Muscle of back (tissue), 11 donors: ENCODE measurements around the gene ALDH1L2. TPM values are rescaled to one million over a fixed set of nuclear protein-coding genes. Genes with fewer than 3 reads are reported as not detected.
A peak's percentile ranks its signal among the peaks of the same experiment; 100 is the strongest.

Experiments
- DNase-seq, 3 donors: peaks; one replicate each; pipeline versions ENCODE4 v3.0.0 to v3.0.0-alpha.2; 2013
- polyA plus RNA-seq, 10 donors: library from polyadenylated mRNA; unstranded; fragments of 120-200 nt; gene quantifications; one replicate each; pipeline ENCODE4 v1.2.1, GENCODE V29; 2013; ENCODE audit not compliant: insufficient read length in 10 of 10

Gene ALDH1L2
- polyA plus RNA-seq, 10 donors: 5.2 to 10.7 (median 9.0) TPM

- no peak for DNase-seq
These were observed 1.2 kb upstream of the ALDH1L2 start for GRCh38 chr12:105085501-105085900.

- DNase-seq: peak; percentile 57 to 79 (median 64)
These were observed 630 bp downstream of the ALDH1L2 start for GRCh38 chr12:105083551-105084105.

DNA sequence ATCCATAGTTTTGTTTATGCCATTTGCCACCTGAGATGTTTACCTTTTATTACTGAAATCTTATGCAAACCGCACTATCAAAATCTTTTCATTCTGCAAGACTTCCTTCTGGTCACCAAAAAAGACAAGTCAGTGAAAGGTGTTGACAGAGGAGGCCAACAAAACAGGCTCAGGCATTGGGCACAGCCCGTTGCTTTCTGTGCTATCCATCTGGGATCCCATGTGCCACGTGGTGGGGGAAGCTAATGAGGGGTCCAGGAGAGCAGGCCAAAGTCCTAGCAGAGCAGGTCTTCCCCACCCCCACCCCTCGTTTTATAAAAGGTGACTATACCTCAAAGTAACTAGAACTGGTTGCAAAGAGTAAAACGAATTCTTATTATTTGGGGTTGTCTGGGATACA is 1.2 kb downstream of the ALDH1L2 start:
- DNase-seq: no peak

DNA sequence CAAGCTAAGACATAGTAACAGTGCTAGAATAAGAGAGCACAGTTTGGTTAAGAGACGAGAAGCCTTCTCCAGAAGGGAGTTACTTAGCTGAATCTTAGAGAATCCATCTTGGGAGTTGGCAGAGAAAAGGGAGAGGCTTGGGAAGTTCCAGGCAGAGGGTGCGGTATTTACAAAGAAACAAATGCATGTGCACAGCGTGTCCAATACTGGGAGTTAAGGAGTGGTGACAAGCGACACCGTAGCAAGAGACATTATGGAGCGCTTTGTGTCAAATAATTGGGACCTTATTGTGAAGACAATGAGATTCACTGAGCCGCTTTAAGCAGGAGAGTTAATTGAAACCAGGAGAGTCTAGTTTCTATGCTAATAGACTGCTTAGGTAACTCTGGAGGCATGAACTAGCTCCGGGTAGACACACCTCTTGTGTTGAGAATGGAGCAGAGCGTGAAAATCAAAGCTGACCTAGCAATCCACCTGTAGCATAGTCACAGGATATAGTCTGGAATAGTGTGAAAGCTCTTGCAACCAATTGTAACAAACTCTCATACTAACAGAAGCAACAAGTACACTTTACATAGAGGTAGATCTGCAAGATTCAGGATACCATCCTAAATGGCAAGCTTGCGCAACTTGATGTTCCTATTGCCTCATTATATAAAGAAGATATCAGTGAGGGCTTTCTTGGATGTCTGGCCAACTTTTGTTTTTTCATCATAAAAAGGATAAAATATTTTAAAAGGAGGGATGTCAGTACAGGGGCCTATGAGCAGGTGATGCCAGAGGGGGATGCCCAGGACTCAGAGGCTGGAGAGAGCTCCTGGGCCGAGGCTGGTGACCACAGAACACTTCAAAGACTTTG is 5.3 kb downstream of the ALDH1L2 start:
- no peak for DNase-seq

- DNase-seq: no peak
These were observed 6.8 kb downstream of the ALDH1L2 start for GRCh38 chr12:105077435-105077834.

GRCh38 chr12:105076913-105077312 is 7.3 kb downstream of the ALDH1L2 start:
- DNase-seq: no peak

- DNase-seq: no peak
These were observed 8.2 kb downstream of the ALDH1L2 start for GRCh38 chr12:105076098-105076497.

- DNase-seq: no peak
These were observed 11.3 kb downstream of the ALDH1L2 start for GRCh38 chr12:105072888-105073488.

DNA sequence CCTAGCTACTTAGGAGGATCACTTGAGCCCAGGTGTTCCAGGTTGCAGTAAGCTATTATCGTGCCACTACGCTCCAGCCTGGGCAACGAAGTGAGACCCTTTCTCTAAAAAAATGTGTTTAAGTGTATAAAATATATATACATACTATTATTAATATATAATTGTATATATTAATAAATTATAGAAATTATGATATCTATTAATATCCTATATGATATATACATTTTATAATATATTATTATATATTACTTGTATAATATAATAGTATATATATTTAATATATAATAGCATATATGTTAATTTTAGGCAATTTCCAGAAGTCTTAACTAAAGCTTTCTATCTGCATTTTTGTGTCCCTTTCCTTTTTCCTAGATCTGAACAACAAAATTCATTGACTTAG is 12.3 kb downstream of the ALDH1L2 start:
- DNase-seq: no peak

DNA sequence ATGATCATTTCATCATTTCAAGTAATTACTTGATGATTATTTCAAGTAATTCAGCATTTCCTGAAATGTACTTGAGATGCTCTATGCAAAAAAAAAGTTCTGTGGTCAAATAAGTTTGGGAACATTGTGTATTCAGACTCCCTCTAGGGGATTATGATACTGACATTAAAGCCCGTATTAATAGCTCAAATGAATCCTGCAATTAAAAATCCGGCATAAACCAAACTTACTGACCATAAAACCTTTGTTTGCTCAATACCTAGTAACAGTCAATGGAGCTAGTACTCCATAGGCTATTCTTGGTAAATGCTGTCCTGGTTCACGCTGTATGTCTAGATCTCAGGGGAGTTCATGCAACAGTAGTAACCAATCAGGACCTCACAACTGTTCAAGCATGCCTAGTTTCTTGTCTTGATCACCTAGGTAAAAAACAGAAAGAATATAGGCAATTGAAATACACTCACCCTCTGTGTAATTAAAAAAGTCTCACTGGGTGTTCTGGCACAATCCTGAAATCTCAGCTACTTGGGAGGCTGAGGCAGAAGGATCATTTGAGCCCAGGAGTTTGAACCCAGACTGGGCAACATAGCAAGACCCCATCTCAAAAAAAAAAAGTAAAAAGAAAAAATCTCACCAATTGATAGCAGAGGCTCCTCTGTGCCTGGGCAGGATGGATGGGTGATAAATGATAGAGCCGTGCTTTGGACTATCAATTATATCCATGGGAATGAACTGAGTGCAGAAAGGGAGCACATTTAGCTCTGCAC is 14.1 kb downstream of the ALDH1L2 start:
- no peak for DNase-seq

GRCh38 chr12:105067511-105068031 is 16.7 kb downstream of the ALDH1L2 start:
- peak in 1 of 3 donors; percentile 7 for DNase-seq

DNA sequence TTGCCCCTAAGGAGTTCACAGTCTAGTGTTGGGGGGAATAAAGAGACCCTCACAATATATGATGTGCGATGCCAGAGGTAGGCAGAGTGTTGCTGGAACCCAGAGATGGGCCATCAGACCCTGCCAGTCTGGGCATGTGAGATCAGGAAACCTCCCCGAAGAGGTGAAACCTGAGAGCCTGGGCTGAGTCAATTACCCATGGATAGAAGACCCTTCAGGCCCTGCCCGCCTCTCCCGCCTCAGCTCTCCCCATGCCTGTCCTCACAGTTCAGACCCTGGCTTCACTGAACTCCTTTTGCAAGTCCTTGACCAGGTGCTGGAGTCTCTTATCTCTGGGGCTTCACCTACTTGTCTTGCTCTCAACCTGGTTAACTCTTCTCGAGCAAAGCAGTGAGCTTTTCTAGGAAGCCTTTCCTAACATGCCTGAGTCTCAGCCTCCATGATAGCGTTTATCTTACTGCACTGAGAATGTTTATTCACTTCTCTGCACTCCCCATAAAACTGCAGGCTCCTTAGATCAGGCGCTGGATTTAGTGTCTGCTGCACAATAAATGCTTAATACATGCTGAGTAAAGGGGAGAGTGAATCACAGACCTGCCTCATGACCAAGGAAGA is 19.6 kb downstream of the ALDH1L2 start:
- DNase-seq: no peak

DNA sequence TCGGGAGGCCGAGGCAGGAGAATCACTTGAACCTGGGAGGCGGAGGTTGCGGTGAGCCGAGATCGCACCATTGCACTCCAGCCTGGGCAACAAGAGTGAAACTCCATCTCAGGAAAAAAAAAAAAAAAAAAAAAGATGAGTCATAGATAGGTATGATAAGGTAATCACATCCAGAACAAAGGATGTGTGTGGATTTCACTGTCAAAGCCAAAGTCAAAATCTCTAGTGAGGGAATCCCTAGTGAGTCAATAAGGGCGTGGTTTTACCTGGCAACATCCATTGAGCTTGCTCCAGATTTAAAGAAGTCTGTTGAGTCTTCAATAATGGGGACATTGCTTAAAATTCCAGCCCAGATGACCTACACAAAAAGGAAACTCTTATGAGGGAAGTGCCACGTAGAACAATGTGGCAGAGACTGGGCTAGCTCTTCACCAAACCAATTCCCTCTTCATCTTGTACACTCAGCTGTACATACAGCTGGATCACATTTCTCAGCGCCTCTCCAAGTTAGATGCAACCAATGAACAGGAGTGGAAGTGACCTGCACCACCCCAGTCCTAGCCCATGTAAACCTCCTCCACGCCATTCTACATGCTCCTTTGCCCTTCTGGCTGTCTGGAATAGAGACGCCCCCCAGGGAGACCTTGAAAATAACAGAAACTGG is 23.4 kb downstream of the ALDH1L2 start:
- DNase-seq: no peak

DNA sequence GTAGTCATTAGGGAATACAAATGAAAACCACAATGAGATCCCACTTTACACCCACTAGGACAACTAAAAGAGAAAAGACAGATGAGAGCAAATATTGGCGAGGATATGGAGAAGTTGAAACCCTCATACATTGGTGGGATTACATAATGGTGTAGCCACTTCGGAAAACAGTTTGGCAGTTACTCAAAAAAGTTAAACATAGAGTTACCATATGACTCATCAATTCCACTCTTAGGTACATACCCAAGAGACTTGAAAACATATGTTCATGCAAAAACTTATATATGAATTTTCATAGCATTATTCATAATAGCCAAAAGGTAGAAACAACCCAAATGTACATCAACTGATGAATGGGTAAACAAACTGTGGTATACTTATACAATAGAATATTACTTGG is 27.1 kb downstream of the ALDH1L2 start:
- no peak for DNase-seq

DNA sequence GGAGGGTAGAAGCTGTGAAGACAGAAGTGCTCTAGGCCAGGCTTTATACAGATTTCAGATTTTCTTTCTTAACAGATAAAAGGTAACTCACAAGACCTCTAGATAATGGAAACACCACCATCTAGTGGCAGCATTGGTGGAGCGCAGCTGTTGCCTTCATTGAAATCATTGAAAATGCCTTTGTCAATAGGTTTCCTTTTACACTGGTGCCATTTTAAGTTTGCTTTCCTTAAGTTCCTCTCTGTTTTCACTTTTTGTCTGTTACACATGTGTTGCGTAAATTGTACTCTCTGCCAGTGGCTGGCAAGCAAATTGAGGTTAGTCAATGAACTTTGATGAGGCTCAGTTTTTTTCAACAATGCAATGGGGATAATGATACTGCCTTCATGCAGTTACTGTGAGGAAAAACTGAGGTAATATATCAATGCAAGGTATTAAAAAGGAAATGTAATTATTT is 31.1 kb downstream of the ALDH1L2 start:
- DNase-seq: peak; percentile 58 to 85 (median 73)

GRCh38 chr12:105051981-105052380 is 32.3 kb downstream of the ALDH1L2 start:
- no peak for DNase-seq

DNA sequence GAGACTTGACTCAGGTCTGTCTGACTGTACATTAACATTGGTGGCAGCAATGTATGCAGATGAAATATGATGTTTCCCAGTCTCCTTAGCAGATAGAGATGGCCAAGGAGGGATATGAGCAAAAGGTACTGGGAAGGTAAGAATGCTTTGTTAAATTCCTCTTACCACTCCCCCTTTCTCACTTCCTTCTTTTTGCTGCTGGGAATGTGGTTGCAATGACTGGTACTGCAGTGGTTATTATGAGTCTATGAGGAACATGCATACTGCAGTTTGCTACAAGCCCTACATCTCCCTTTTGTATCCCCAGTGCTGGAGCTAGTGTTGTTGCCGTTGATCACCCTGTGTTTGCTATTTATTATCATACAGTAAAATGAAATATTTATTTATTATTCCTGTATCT is 35.9 kb downstream of the ALDH1L2 start:
- DNase-seq: no peak

GRCh38 chr12:105047308-105047707 is 37.0 kb downstream of the ALDH1L2 start:
- no peak for DNase-seq

DNA sequence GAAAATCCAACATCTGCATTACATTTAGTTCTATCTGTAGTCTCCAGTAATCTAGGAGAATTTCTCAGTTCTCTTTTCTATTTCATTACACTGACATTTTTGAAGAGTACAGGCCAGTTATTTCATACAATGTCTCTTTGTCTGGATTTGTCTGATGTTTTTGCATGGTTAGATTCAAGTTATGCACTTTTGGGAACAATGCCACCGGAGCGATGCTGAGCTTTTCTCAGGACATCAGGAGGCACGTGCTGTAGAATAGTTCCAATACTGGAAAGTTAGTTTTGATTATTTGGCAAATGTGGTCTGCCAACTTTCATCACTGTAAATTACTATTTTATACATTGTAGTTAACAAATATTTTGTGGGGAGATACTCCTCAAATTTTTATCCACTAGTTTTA is 43.1 kb downstream of the ALDH1L2 start:
- peak in 2 of 3 donors; percentile 67 to 75 for DNase-seq

GRCh38 chr12:105040476-105040875 is 43.8 kb downstream of the ALDH1L2 start:
- no peak for DNase-seq
